Parathyroid adenoma (tissue), 2 donors: ENCODE measurements around the gene KCNK3.

Experiments used
- H2AFZ ChIP-seq: fragments of 300-600 bp; sonication (generic); one replicate; pipeline ENCODE4 v1.7.0; 2017; ENCODE audit warnings: antibody characterized with exemption, mild to moderate bottlenecking
- H3K27ac ChIP-seq: fragments of 300-600 bp; sonication (generic); one replicate; pipeline ENCODE4 v1.7.0; 2017
- H3K27me3 ChIP-seq: fragments of 300-600 bp; sonication (generic); one replicate; pipeline ENCODE4 v1.7.0; 2017; ENCODE audit warnings: low read length; ENCODE audit not compliant: control insufficient read depth, insufficient read depth
- H3K36me3 ChIP-seq: fragments of 300-600 bp; sonication (generic); one replicate; pipeline ENCODE4 v1.7.0; 2017; ENCODE audit warnings: low read length; ENCODE audit not compliant: control insufficient read depth, insufficient read depth
- H3K4me1 ChIP-seq: fragments of 300-600 bp; sonication (generic); one replicate; pipeline ENCODE4 v1.7.0; 2017; ENCODE audit warnings: control low read depth
- H3K4me2 ChIP-seq: fragments of 300-600 bp; sonication (generic); one replicate; pipeline ENCODE4 v1.7.0; 2017; ENCODE audit warnings: low read length
- H3K4me3 ChIP-seq: fragments of 300-600 bp; sonication (generic); one replicate; pipeline ENCODE4 v1.7.0; 2017; ENCODE audit warnings: low read depth, low read length
- H3K79me2 ChIP-seq: fragments of 300-600 bp; sonication (generic); one replicate; pipeline ENCODE4 v1.7.0; 2017; ENCODE audit warnings: control low read depth
- H3K9ac ChIP-seq: fragments of 300-600 bp; sonication (generic); one replicate; pipeline ENCODE4 v1.7.0; 2017; ENCODE audit warnings: mild to moderate bottlenecking
- H3K9me3 ChIP-seq: fragments of 300-600 bp; sonication (generic); one replicate; pipeline ENCODE4 v1.7.0; 2017; ENCODE audit warnings: low read length; ENCODE audit not compliant: control insufficient read depth
- CTCF ChIP-seq: fragments of 300-600 bp; sonication (generic); IDR thresholded peaks from one replicate; pipeline ENCODE4 v1.7.0; 2017; ENCODE audit warnings: antibody characterized with exemption, mild to moderate bottlenecking
- donor health status: primary hyperparathyroidism.

Gene KCNK3

GRCh38 chr2:26725521-26725820 is 32.9 kb downstream of the KCNK3 start:
- no peak overlapping the region for H2AFZ ChIP-seq
- no peaks in the 10 kb centered on the region for H3K27me3 ChIP-seq
- H3K9me3 ChIP-seq = no peaks in the 10 kb centered on the region
- no peak overlapping the region for H3K4me3 ChIP-seq
- no peak overlapping the region for H3K4me2 ChIP-seq
- H3K27ac ChIP-seq = peak overlapping the region; percentile 95
- no peaks in the 10 kb centered on the region for H3K36me3 ChIP-seq
- no peak for TF ChIP-seq CTCF
- peaks cover 13% of the 10 kb centered on the region for H3K79me2 ChIP-seq
- H3K4me1 ChIP-seq = peaks cover 56% of the 10 kb centered on the region
- no peak overlapping the region for H3K9ac ChIP-seq

DNA sequence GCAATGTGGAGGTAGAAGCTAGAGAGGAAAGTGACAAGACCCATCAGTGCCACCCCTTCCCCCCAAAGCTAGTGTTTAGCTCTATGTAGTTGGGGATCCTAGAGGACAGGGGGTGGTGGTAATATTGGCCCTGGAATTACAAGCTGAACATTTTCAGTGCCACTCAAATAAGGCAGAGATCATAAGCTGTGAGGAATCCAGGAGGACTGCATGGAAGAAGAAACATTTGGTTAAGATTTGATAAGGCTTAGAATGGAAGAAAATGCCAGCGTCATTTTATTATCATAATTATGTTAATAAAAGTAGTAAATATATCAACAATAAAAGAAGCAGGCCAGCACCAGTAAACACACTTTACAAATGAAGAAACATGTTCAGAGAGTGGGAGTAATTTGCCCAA is 33.7 kb downstream of the KCNK3 start:
- H3K4me2 ChIP-seq = no peak overlapping the region
- peaks cover 13% of the 10 kb centered on the region for H3K79me2 ChIP-seq
- H3K27ac ChIP-seq = peak overlapping the region; percentile 95
- TF ChIP-seq CTCF = no peak
- H2AFZ ChIP-seq = no peak overlapping the region
- no peak overlapping the region for H3K4me3 ChIP-seq
- no peaks in the 10 kb centered on the region for H3K27me3 ChIP-seq
- no peaks in the 10 kb centered on the region for H3K36me3 ChIP-seq
- H3K4me1 ChIP-seq = peaks cover 48% of the 10 kb centered on the region
- H3K9ac ChIP-seq = no peak overlapping the region
- no peaks in the 10 kb centered on the region for H3K9me3 ChIP-seq

GRCh38 chr2:26727641-26728561 is 35.4 kb downstream of the KCNK3 start:
- no peaks in the 10 kb centered on the region for H3K9me3 ChIP-seq
- no peak overlapping the region for H3K4me3 ChIP-seq
- peaks cover 31% of the 10 kb centered on the region for H3K4me1 ChIP-seq
- H3K27me3 ChIP-seq = no peaks in the 10 kb centered on the region
- H3K79me2 ChIP-seq = peaks cover 13% of the 10 kb centered on the region
- H3K4me2 ChIP-seq = no peak overlapping the region
- H3K36me3 ChIP-seq = no peaks in the 10 kb centered on the region
- no peak overlapping the region for H3K27ac ChIP-seq
- H2AFZ ChIP-seq = no peak overlapping the region
- no peak for TF ChIP-seq CTCF
- H3K9ac ChIP-seq = no peak overlapping the region

DNA sequence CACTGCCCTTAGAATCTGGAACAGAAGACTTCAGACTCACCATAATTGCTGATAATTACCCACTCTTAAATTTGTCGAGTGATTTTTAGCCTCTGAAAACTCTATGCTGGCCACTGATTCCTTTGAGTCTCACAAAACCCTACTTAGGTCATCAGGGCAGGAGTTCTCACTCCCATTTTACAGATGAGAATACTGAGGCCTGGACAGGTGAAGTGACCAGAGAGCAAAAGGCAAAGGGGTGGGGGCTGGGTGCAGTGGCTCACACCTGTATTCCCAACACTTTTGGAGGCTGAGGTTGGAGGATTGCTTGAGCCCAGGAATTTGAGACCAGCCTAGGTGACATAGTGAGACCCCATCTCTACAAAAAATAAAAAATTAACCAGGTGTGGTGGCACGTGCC is 36.8 kb downstream of the KCNK3 start:
- no peak overlapping the region for H3K27ac ChIP-seq
- no peaks in the 10 kb centered on the region for H3K9me3 ChIP-seq
- H3K9ac ChIP-seq = no peak overlapping the region
- TF ChIP-seq CTCF = no peak
- H3K4me3 ChIP-seq = no peak overlapping the region
- peaks cover 18% of the 10 kb centered on the region for H3K4me1 ChIP-seq
- H2AFZ ChIP-seq = no peak overlapping the region
- no peaks in the 10 kb centered on the region for H3K27me3 ChIP-seq
- no peaks in the 10 kb centered on the region for H3K36me3 ChIP-seq
- H3K79me2 ChIP-seq = peaks cover 13% of the 10 kb centered on the region
- no peak overlapping the region for H3K4me2 ChIP-seq
